Measurements from ENCODE around the gene BMP10. TPM values are rescaled to one million over a fixed set of nuclear protein-coding genes. Genes with fewer than 3 reads are reported as not detected.

The BMP10 gene
- total and polyA plus RNA-seq, 2 of the 8 experiments (the other 6 are each of a cell fraction or from before 2014, with no cell fraction given), result not detected

DNA sequence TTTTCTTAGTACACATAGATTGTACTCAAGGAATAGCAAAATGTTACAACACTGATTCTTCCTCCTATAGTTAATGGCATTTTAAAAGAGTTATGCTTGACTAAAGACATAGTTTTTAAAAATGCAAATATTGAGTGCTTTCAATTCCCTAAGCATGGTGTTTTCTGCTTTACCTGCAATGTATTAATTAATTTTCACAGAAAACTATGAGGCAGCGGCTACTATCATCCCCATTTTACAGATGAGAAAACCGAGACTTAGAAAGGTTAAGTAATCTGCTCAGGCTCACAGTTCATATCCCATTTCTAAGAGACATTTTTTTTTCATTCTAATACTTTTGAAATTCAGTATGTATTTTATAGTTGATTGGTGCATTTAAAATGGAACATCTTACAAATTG lies 38.0 kb downstream of the BMP10 start (continued):
- TF ChIP-seq RAD21 (IDR thresholded peaks at IDR 0.05 in 1 of 2, conservative IDR thresholded peaks at IDR 0.05 in 1 of 2; ENCODE audit: low read depth in 2 of 2, low read length in 2 of 2), result no peak
- TF ChIP-seq, protein P1, sequence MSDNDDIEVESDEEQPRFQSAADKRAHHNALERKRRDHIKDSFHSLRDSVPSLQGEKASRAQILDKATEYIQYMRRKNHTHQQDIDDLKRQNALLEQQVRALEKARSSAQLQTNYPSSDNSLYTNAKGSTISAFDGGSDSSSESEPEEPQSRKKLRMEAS (IDR thresholded peaks at IDR 0.05), result no peak
- TF ChIP-seq SP2 (IDR thresholded peaks at IDR 0.05; ENCODE audit: low read length), result no peak
- no peak for TF ChIP-seq TEAD4 (IDR thresholded peaks at IDR 0.05; ENCODE audit: low read depth, low read length)
